OCI-LY1 (cell line): Measurements from ENCODE around the gene SUPT4H1.

Experiments used
- H2AFZ ChIP-seq: fragments of 200-600 bp; sonication (generic), shearing (Covaris generic); 2 replicates; pipeline ENCODE4 v1.6.0; 2014; ENCODE audit warnings: antibody characterized with exemption, mild to moderate bottlenecking, low read length
- H3F3A ChIP-seq: fragments of 200-600 bp; sonication (generic), shearing (Covaris generic); 2 replicates; pipeline ENCODE4 v1.6.0; 2014; ENCODE audit warnings: mild to moderate bottlenecking, antibody characterized with exemption, low read length, moderate library complexity; ENCODE audit not compliant: insufficient read depth
- H3K27ac ChIP-seq: fragments of 200-600 bp; sonication (generic); 2 replicates; pipeline ENCODE4 v1.5.1; 2014; ENCODE audit warnings: low read length, mixed run types, mild to moderate bottlenecking, low read depth; ENCODE audit not compliant: poor library complexity, severe bottlenecking
- H3K27me3 ChIP-seq: fragments of 200-600 bp; sonication (generic); 2 replicates; pipeline ENCODE4 v1.6.0; 2014; ENCODE audit warnings: antibody characterized with exemption, mild to moderate bottlenecking, low read length, moderate library complexity; ENCODE audit not compliant: insufficient read depth
- H3K36me3 ChIP-seq: fragments of 200-600 bp; sonication (generic); 2 replicates; pipeline ENCODE4 v1.6.1; 2014; ENCODE audit warnings: mild to moderate bottlenecking, antibody characterized with exemption, low read length, moderate library complexity, mixed read lengths; ENCODE audit not compliant: insufficient read depth
- H3K4me1 ChIP-seq: fragments of 200-600 bp; sonication (generic); 2 replicates; pipeline ENCODE4 v1.5.1; 2014; ENCODE audit warnings: mild to moderate bottlenecking, low read length, moderate library complexity; ENCODE audit not compliant: insufficient read depth, severe bottlenecking
- H3K4me2 ChIP-seq: fragments of 200-600 bp; sonication (generic), shearing (Covaris generic); 2 replicates; pipeline ENCODE4 v1.6.1; 2014; ENCODE audit warnings: low read length
- H3K4me3 ChIP-seq: fragments of 200-600 bp; sonication (generic); 2 replicates; pipeline ENCODE4 v1.5.1; 2014; ENCODE audit warnings: low read length, low read depth, mild to moderate bottlenecking, mixed read lengths; ENCODE audit not compliant: poor library complexity, severe bottlenecking
- H3K79me2 ChIP-seq: fragments of 200-600 bp; shearing (Covaris generic); 2 replicates; pipeline ENCODE4 v1.6.1; 2016; ENCODE audit warnings: mixed run types, low read length, mixed read lengths; ENCODE audit not compliant: insufficient read depth
- H3K9ac ChIP-seq: fragments of 200-600 bp; sonication (generic), shearing (Covaris generic); 2 replicates; pipeline ENCODE4 v1.6.1; 2014; ENCODE audit warnings: mild to moderate bottlenecking, low read length, mixed read lengths
- H3K9me2 ChIP-seq: fragments of 200-600 bp; sonication (generic), shearing (Covaris generic); 2 replicates; pipeline ENCODE4 v1.6.1; 2014; ENCODE audit warnings: low read depth, mild to moderate bottlenecking, low read length, mixed read lengths
- H3K9me3 ChIP-seq: fragments of 200-600 bp; shearing (Covaris generic); 2 replicates; pipeline ENCODE4 v1.6.1; 2014; ENCODE audit warnings: low read length, mixed read lengths
- H4K20me1 ChIP-seq: fragments of 200-600 bp; sonication (generic), shearing (Covaris generic); 2 replicates; pipeline ENCODE4 v1.6.0; 2016; ENCODE audit warnings: mild to moderate bottlenecking, low read length; ENCODE audit not compliant: insufficient read depth
- CTCF ChIP-seq: fragments of 200-600 bp; sonication (generic), shearing (Covaris generic); IDR thresholded peaks from 2 replicates; pipeline ENCODE4 v1.5.1; 2017; ENCODE audit warnings: mild to moderate bottlenecking, antibody characterized with exemption, low read length, moderate library complexity, mixed read lengths
- EZH2 ChIP-seq: fragments of 200-600 bp; sonication (generic), shearing (Covaris generic); IDR thresholded peaks from 2 replicates; pipeline ENCODE4 v1.8.0; 2017; ENCODE audit warnings: borderline replicate concordance, mixed run types, mild to moderate bottlenecking, antibody characterized with exemption, low read length, moderate library complexity, mixed read lengths

Gene SUPT4H1

GRCh38 chr17:58317421-58318064 lies 34.5 kb downstream of the SUPT4H1 start:
- H3K4me2 ChIP-seq = no peak overlapping the region
- H3K79me2 ChIP-seq = no peaks in the 10 kb centered on the region
- H3K4me1 ChIP-seq = peaks cover 8% of the 10 kb centered on the region
- no peaks in the 10 kb centered on the region for H3F3A ChIP-seq
- H3K9me2 ChIP-seq = no peaks in the 10 kb centered on the region
- H3K36me3 ChIP-seq = peaks cover 17% of the 10 kb centered on the region; the same call in 1 of the 2 replicates
- H3K9me3 ChIP-seq = no peaks in the 10 kb centered on the region
- TF ChIP-seq EZH2 (no peak), CTCF (peak; percentile 87)
- H3K9ac ChIP-seq = peak overlapping the region; percentile 3; the same call in 1 of the 2 replicates
- peak overlapping the region; percentile 17 for H3K27ac ChIP-seq
- no peak overlapping the region for H2AFZ ChIP-seq
- no peaks in the 10 kb centered on the region for H4K20me1 ChIP-seq
- H3K4me3 ChIP-seq = no peak overlapping the region
- no peaks in the 10 kb centered on the region for H3K27me3 ChIP-seq

- Histone ChIP-seq H3K79me2 (no peaks in the 10 kb centered on the region), H3K27ac (no peak overlapping the region), H2AFZ (no peak overlapping the region), H3K9ac (no peak overlapping the region), H3K4me2 (no peak overlapping the region), H4K20me1 (no peaks in the 10 kb centered on the region), H3F3A (no peaks in the 10 kb centered on the region), H3K4me3 (no peak overlapping the region), H3K27me3 (no peaks in the 10 kb centered on the region), H3K36me3 (peaks cover 11% of the 10 kb centered on the region; the same call in 1 of the 2 replicates), H3K9me3 (no peaks in the 10 kb centered on the region), H3K4me1 (peaks cover 8% of the 10 kb centered on the region), H3K9me2 (no peaks in the 10 kb centered on the region)
- TF ChIP-seq CTCF = no peak
- no peak for TF ChIP-seq EZH2
Measured at GRCh38 chr17:58316260-58316960, 35.6 kb downstream of the SUPT4H1 start.

GRCh38 chr17:58315750-58316149 lies 36.3 kb downstream of the SUPT4H1 start:
- Histone ChIP-seq H3K9me2 (no peaks in the 10 kb centered on the region), H2AFZ (no peak overlapping the region)

More at GRCh38 chr17:58315750-58316149, 36.3 kb downstream of the SUPT4H1 start:
- Histone ChIP-seq H3F3A (no peaks in the 10 kb centered on the region), H3K4me1 (peaks cover 8% of the 10 kb centered on the region), H4K20me1 (no peaks in the 10 kb centered on the region), H3K4me3 (no peak overlapping the region), H3K79me2 (no peaks in the 10 kb centered on the region), H3K9ac (no peak overlapping the region), H3K27ac (no peak overlapping the region), H3K36me3 (peaks cover 11% of the 10 kb centered on the region; the same call in 1 of the 2 replicates), H3K9me3 (no peaks in the 10 kb centered on the region), H3K27me3 (no peaks in the 10 kb centered on the region), H3K4me2 (no peak overlapping the region)
- no peak for TF ChIP-seq CTCF
- no peak for TF ChIP-seq EZH2
